ENCODE data around the gene QRICH2. TPM values are rescaled to one million over a fixed set of nuclear protein-coding genes. Genes with fewer than 3 reads are reported as not detected.

Gene QRICH2
- total RNA-seq, result 3.4 TPM
- long read RNA-seq, partial matches to known transcripts, result 1 of 2 reads
- long read RNA-seq, other reads (novel, unspliced or antisense), result 1 of 2 reads

- no peak within 1 kb of the TSS for H3K27ac ChIP-seq
- ATAC-seq (no peak), DNase-seq (peak; percentile 61)
- peaks cover 26% of the 10 kb centered on the region for H3K36me3 ChIP-seq
- H3K4me3 ChIP-seq, result no peak within 1 kb of the TSS
- H3K9me3 ChIP-seq, result no peaks in the 10 kb centered on the region
- intact Hi-C loops (cut with DNase I), result no loop called here
- H3K4me1 ChIP-seq, result no peaks in the 10 kb centered on the region
- no peaks in the 10 kb centered on the region for H3K27me3 ChIP-seq
- TF ChIP-seq CTCF (IDR thresholded peaks at IDR 0.05), result no peak
Observed at GRCh38 chr17:76307966-76308338, at the start of gene QRICH2. Gene QRICH2 (minus strand): TSS chr17:76308276. CDS start chr17:76307998, 278 bp downstream.

- Histone ChIP-seq H3K27me3 (no peaks in the 10 kb centered on the region), H3K4me1 (peaks cover 9% of the 10 kb centered on the region), H3K27ac (no peak overlapping the region), H3K9me3 (no peaks in the 10 kb centered on the region), H3K36me3 (no peaks in the 10 kb centered on the region), H3K4me3 (no peak overlapping the region)
- intact Hi-C loops (cut with DNase I), result no loop called here
- DNase-seq (no peak), ATAC-seq (no peak)
- no peak for TF ChIP-seq CTCF (IDR thresholded peaks at IDR 0.05)
Observed at GRCh38 chr17:76357597-76358158, 49.6 kb upstream of the QRICH2 start.

GRCh38 chr17:76356803-76357456, 48.9 kb upstream of the QRICH2 start:
- H3K27ac ChIP-seq, result no peak overlapping the region
- no peaks in the 10 kb centered on the region for H3K9me3 ChIP-seq
- no peak for ATAC-seq
- intact Hi-C loops (cut with DNase I), result no loop called here
- no peaks in the 10 kb centered on the region for H3K36me3 ChIP-seq
- peaks cover 13% of the 10 kb centered on the region for H3K4me1 ChIP-seq
- DNase-seq, result no peak
- H3K4me3 ChIP-seq, result no peak overlapping the region
- no peak for TF ChIP-seq CTCF (IDR thresholded peaks at IDR 0.05)
- no peaks in the 10 kb centered on the region for H3K27me3 ChIP-seq

- DNase-seq (no peak), ATAC-seq (no peak)
- intact Hi-C loops (cut with DNase I), result no loop called here
- H3K4me3 ChIP-seq, result peak overlapping the region; percentile 92
- H3K36me3 ChIP-seq, result no peaks in the 10 kb centered on the region
- peaks cover 13% of the 10 kb centered on the region for H3K4me1 ChIP-seq
- no peaks in the 10 kb centered on the region for H3K9me3 ChIP-seq
- no peak for TF ChIP-seq CTCF (IDR thresholded peaks at IDR 0.05)
- no peak overlapping the region for H3K27ac ChIP-seq
- no peaks in the 10 kb centered on the region for H3K27me3 ChIP-seq
Observed at GRCh38 chr17:76354747-76355310, 46.8 kb upstream of the QRICH2 start.

GRCh38 chr17:76354317-76354729, 46.2 kb upstream of the QRICH2 start:
- intact Hi-C loops (cut with DNase I), result no loop called here
- Histone ChIP-seq H3K27ac (peak overlapping the region; percentile 89), H3K27me3 (no peaks in the 10 kb centered on the region), H3K4me1 (peaks cover 13% of the 10 kb centered on the region), H3K36me3 (no peaks in the 10 kb centered on the region), H3K4me3 (peak overlapping the region; percentile 92), H3K9me3 (no peaks in the 10 kb centered on the region)
- no peak for TF ChIP-seq CTCF (IDR thresholded peaks at IDR 0.05)
- no peak for ATAC-seq
- no peak for DNase-seq

Data from upper lobe of right lung (tissue), 1 donor.